ENCODE results near the gene RPL18.
"Not testable (repeated sequence)": the region's sequence is repeated elsewhere in the genome, so short reads cannot be mapped to it uniquely, and the experiment has no call there.

Gene RPL18

GRCh38 chr19:48644839-48645619 is 26.1 kb upstream of the RPL18 start:
- DNase-seq (ENCODE audit: low read depth) = peak; percentile 58

DNA sequence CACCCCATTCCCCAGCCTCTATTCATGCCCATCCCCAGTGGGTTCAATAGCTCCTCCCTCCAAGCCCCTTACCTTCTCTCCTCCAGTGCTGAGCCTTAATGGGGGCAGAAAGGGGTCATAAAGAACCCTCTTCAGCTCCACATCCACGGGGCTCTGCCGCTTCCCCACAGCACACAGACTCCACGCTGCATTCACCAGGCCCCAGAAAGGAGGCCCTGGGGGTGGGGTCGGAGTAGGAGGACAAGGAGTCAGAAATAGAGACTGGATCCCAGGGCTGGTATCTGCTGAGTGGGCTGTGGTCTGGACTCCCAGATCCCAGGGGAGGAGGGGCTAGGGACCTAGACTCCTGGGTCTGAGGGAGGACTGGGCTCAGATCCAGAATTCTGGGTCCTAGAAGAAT is 25.4 kb upstream of the RPL18 start:
- DNase-seq (ENCODE audit: low read depth) = no peak

DNA sequence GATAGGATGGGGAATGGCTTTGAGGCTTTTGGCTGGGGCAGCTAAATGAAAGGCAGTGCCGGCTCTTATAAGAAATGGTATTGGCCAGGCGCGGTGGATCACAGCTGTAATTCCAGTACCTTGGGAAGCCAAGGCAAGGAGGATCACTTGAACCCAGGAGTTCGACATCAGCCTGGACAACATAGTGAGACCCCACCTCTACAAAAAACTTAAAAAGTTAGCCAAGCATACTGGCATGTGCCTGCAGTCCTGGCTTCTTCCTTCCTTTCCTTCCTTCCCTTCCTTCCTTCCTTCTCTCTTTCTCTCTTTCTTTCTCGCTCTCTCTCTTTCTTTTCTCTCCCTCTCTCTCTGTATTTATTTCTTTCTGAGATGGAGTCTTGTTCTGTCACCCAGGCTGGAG is 23.9 kb upstream of the RPL18 start:
- DNase-seq (ENCODE audit: low read depth) = no peak

DNA sequence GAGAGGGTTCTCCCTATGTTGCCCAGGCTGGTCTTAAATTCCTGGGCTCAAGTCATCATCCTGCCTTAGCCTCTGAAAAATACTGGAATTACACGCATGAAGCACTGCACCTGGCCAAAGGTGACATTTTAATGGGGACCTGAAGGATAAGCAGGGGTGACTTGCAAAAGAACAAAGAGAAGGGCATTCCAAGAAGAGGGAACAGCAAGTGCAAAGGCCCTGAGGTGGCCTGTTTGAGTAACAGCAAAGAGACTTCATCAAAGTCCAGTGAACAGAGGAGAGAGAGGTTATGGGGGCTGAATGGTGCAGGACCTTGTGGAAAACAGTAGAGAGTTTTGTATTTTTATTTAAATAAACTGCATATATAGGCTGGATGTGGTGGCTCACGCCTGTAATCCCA is 22.9 kb upstream of the RPL18 start:
- no peak for DNase-seq (ENCODE audit: low read depth)

- DNase-seq (ENCODE audit: low read depth) = no peak
These were observed 20.8 kb upstream of the RPL18 start for GRCh38 chr19:48639483-48640375.

DNA sequence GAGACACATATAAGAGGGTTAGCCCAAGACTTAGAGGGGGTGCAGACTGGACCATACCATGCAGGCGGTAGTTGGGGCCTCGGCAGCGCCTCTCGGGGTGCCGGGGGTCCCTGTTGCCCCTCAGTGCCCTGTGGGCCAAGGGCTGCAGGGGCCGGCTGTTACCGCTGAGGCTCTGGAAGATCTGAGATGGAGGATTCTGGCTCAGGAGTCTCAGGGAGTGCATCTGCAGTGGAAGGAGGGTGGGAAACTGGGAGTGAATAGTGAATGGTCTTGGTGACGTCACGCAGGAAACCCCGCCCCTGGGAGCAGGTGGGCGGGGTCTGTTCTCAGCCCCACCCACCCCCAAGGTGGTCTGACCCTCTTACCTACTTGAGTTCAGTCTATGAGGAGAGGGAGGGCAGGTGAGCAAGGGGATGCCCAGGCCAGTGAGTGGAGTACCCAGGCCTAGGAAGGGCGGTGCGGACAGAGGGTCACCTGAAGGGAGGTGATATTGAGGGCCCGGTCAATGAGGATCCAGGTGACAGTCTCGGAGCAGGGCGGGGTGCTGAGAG is 19.9 kb upstream of the RPL18 start:
- no peak for DNase-seq (ENCODE audit: low read depth)

DNA sequence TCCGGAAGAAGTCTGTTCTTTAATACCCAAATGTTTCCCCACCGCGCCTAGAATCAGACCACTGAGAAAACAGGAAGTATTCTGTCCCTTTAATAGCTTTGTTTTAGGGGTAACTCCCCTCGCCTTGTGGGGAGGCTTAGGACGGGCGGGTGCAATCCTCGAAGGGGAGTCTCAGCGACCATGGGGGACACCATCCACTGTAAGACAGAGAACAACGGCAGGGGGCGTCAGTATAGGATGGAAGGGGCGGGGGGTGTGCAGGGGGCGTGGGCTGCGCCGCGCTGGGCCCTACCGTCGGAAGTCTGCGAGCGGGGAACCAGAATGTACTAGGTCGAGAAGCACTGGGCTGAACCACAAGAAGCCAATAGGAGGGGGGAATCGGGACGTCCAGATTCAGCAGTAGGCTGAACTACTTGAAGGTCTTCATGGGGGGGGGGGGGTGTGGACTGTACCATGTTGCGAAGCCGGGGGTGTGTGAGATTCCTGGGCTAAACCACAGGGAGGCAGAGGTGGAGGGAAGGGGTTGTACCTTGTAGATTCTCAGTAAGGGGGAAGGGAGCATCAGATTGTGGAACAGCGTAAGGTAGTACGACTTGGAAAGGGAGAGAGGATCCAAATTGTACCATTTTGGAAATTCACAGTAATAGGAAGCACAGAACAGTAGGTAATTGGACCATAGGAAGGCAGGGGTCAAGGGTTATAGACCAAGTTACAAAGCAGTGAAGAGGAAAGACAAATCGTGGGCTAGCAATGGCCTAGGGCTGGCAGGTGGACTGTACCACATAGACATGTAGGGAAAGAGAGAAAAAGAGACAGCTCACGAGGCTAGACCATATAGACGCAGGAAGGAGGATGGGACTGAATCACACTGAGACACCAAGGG is 19.2 kb upstream of the RPL18 start:
- peak; percentile 63 for DNase-seq (ENCODE audit: low read depth)

DNA sequence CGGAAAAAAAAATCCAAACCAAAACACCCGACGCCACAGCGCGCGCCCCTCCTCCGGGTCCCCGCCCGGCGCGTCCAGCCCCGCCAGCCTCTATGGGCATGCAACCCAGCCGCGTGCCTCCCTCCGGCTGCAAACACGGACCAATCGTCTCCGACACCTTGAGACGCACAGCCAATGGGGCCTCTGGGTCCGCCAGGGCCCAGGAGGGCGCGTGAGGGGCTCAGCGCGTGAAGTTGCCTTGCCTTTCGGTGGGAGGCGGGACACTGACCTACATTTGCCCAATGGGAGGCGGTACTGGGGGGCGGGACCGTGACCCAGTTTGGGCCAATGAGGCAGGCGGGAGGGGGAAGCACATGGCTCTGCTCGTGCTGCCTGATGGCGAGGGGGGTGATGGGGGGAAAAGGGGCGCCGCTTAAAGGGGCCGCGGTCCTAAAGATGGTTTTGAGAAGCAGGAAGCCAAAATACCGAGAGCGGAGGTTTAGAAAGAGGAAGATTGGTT is 18.5 kb upstream of the RPL18 start:
- DNase-seq (ENCODE audit: low read depth) = peak; percentile 99

GRCh38 chr19:48636859-48637448 is 18.0 kb upstream of the RPL18 start, which contains the start of gene DBP:
DBP (minus strand) TSS chr19:48637379; CDS start chr19:48636994, 385 bp downstream.
- no peak for DNase-seq (ENCODE audit: low read depth)

DNA sequence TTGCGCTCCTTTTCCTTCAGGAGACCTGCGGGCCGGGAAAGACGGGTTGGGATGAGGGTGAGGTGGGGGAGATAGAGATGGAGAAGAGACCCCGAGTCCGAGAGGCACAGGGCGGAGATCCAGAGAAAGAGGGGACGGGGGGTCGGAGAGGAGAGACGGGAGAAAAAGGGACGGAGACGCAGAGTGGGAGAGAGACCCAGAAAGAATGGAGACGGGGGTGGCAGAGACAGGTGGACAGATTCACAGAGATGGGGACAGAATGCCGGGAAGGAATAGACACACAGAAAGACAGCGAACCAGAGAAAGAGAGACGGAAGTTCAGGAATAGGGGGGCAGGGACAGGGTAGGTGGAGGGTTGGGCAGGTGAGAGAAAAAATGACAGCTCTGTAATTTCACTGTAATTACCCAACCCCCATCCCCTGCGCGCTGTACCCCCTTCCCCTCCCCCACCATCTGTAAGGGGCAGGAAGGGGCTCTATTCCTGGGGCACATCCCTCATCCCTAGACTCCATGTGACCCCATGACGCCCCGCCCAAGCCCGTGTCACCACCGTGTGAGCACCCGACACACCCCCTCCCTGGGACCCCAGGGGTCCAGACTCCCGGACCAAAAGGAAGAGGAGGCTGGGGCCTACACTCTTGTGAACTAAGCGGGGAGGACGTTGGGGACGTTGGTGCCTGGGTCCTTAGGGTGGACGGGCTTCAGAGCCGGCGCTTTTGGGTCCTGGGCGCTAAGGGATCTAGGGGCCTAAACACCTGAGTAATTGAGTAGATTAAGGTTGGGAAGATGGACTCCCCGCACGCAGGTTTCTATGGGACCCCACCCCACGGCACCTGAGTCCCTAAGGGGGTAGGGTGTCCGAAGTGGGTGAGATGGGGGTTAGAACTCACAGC is 17.2 kb upstream of the RPL18 start:
- DNase-seq (ENCODE audit: low read depth) = no peak

DNA sequence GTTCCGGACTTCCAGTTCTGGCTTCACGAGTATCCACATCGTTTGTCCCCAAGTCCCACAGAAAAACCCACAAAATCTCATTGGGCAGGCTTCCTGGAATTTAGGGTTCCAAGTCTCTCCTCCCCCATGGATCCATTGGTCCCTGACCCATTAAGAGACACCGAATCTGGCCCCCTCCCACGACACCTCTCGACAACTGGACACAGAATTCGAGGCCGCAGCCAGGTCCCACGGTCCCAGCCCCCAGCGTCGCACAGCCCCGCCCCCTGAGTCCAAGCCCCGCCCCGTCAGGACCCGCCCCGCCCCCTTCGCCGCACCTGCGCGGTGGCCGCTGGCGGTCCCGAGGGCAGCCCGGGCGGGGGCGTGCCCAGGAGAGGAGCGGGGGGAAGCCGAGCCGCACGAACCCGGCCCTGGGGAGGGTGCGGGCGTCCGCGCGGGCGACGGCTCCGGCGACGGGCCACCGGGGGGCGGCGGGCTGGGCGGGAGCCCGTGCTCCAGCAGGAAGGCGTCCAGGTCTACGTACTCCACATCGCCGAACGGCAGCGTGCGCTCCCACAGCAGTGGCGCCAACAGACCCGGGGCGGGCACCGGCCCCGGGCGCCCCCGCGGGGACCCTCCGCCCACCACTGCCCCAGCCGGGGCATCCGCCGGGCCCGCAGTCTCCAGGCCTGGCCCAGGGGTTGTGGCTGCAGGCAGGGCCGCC is 16.4 kb upstream of the RPL18 start:
- DNase-seq (ENCODE audit: low read depth) = peak; percentile 59

DNA sequence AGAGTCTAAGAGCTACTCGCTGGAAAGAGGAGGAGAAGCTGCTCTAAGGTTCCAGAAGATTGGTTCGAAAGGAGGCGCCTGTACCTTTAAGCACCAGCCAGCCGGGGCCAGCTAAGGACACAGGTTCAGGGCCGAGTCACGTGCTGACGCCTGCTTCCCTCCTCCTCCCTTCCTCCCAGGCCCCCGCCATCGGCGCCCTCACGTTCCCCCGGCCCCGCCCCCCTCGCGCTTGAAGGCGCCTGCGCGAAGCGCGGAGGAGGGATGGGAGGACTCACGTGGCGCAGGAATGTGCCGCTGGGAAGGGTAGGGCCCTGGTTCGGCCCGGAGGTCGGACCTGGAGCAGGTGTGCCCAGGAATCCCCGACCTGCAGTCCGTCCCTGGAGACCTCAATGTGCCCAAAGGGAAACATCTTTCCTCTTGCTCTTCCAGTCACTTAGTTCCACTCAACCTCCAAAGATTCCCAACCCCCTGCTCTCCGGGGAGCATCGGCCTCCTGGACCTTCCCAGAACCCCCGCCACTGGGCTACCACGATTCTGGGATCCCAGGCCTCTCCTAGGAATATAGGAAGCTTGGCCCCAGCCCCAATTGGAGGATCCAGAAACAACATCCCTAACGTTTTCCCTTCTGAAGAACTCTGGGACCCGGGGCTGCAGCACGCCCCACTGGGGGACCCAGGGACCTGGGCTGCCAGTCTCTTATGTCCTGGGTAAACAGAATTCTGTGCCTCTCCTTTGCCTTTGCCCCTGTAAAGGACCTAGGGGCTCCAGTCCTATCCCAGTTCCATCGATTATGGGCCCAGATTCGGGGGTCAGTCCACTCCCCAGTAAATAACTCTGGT is 15.7 kb upstream of the RPL18 start:
- peak; percentile 91 for DNase-seq (ENCODE audit: low read depth)

DNA sequence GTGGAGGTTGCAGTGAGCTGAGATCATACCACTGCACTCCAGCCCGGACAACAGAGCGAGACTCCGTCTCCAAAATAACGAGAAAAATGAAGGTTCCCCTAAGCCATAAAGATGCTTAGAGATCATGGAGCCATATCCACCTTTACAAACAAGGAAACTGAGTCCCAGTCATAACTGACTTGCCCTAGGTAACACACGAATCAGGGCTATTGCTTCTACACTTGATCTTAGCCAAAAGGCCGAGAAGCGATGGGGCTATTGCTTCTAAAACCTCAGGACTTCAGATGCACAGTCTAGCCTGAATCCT is 15.0 kb upstream of the RPL18 start:
- no peak for DNase-seq (ENCODE audit: low read depth)

- DNase-seq (ENCODE audit: low read depth) = no peak
These were observed 14.4 kb upstream of the RPL18 start for GRCh38 chr19:48633148-48634035.

- DNase-seq (ENCODE audit: low read depth) = no peak
These were observed 13.7 kb upstream of the RPL18 start for GRCh38 chr19:48632692-48633147.

DNA sequence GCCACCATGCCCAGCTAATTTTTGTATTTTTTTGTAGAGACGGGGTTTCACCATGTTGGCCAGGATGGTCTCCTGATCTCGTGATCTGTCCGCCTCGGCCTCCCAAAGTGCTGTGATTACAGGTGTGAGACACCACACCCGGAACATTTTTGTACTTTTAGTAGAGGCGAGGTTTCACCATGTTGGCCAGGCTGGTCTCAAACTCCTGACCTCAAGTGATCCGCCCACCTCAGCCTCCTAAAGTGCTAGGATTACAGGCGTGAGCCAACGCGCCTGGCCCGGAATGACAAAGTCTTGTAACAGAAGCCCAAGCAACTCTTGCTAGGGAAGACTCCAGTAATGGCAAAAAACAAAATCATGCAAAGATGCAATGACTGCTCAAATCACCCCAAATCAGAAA is 13.3 kb upstream of the RPL18 start:
- DNase-seq (ENCODE audit: low read depth) = not testable (repeated sequence)

GRCh38 chr19:48631225-48631624 is 12.2 kb upstream of the RPL18 start:
- DNase-seq (ENCODE audit: low read depth) = no peak
